GM04503 (cell line): ENCODE results near the gene MRGPRD.

ENCODE experiments used
- DNase-seq: peaks from one replicate; pipeline ENCODE4 v3.0.0-alpha.2; 2012; ENCODE audit warnings: low read depth

The MRGPRD gene

DNA sequence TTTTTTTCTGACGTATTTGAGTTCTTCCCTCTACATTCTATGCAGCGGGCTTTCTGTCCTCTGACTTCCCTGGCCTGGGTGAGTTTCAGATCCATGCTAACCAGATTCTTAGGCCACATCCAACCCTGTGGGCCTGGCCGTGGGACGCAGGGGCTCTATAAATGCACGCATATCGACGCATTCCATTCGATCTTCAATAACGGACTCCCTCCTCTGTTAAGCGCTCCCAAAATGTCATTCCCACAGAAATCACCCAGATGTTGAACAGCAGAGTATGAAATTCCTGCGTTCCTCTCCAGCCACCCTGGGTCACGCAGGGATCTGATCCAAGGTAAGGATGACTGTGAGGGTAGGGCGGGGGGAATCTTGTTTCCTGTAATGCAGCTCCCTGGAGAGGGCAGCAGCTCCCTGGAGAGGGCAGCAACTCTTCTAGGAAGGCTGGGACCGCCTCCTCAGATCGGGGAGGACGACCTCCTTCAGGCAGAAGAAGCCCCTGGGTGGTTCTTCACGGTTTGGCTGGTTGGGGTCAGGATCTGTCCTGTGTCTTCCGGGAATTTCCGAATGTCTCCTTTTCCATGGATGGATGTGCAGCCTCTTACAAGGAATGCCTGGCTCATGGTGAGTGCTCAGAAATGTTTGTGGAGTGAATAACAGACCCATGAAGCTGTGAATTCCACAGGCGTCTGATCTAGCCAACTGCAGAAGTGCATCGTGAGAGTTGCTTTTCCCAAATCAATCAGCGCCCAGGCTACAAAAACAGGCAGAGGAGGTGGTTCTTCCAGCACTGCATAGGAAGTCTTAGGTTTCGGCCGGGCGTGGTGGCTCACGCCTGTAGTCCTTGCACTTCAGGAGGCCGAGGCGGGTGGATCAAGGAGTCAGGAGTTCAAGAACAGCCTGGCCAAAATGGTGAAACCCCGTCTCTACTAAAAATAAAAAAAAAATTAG is 12.2 kb downstream of the MRGPRD start:
- DNase-seq, result no peak

GRCh38 chr11:68966894-68967780 is 13.6 kb downstream of the MRGPRD start:
- no peak for DNase-seq

- DNase-seq, result no peak
These were observed 14.6 kb downstream of the MRGPRD start for GRCh38 chr11:68965901-68966853.

GRCh38 chr11:68963779-68964178 is 17.0 kb downstream of the MRGPRD start:
- no peak for DNase-seq

GRCh38 chr11:68962527-68963250 is 18.1 kb downstream of the MRGPRD start:
- no peak for DNase-seq

GRCh38 chr11:68961245-68961644 is 19.5 kb downstream of the MRGPRD start:
- no peak for DNase-seq

- DNase-seq, result no peak
These were observed 20.3 kb downstream of the MRGPRD start for GRCh38 chr11:68960294-68961071.

GRCh38 chr11:68959465-68960293 is 21.1 kb downstream of the MRGPRD start:
- no peak for DNase-seq

DNA sequence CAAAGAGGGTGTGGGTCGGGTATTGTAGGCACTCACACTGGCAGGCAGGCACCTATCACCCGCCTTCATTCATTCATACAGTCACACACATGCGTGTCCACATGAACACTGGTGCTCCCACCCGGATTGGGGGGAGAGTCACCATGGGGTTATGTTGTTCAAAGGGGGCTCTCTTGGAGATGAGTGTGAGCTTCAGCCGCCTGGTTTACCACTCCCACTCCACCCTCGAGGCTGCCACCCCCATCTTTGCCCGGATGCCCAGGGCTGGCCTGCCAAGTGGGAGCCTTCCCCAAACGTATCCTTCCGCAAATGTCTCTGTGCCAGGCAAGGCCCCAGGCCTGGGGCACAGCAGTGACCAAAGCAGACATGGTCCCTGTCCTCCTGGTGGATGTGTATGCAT is 22.6 kb downstream of the MRGPRD start:
- DNase-seq, result no peak

- DNase-seq, result no peak
These were observed 24.1 kb downstream of the MRGPRD start for GRCh38 chr11:68956547-68957254.

- no peak for DNase-seq
These were observed 24.6 kb downstream of the MRGPRD start for GRCh38 chr11:68956142-68956541.

GRCh38 chr11:68955607-68955958 is 25.2 kb downstream of the MRGPRD start:
- DNase-seq, result no peak

GRCh38 chr11:68954836-68955606 is 25.8 kb downstream of the MRGPRD start:
- no peak for DNase-seq

DNA sequence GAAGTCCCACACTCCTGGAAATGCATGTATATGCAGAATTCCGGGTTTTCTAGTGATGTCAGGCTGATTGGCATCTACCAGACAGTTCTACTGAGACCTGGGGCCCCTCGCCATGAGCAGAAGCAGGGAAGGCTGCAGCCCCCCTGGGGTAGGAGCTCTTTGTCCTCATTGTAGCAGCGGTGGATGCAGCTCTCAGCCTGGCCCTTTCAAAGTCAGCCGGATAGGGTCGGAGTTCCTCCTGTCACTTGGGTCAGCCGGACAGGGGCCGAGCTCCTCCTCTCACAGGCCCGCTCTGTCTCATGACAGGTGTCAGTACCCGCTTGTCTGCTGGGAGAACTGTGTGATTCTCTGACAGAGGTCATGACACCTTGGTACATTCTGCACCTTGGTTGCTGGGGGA is 30.0 kb downstream of the MRGPRD start:
- DNase-seq, result no peak

GRCh38 chr11:68950270-68950669 is 30.5 kb downstream of the MRGPRD start:
- no peak for DNase-seq

GRCh38 chr11:68948935-68949334 is 31.9 kb downstream of the MRGPRD start:
- no peak for DNase-seq

GRCh38 chr11:68948496-68948895 is 32.3 kb downstream of the MRGPRD start:
- no peak for DNase-seq

- no peak for DNase-seq
These were observed 33.6 kb downstream of the MRGPRD start for GRCh38 chr11:68947151-68947550.
